GM19351 (cell line): ENCODE measurements around the gene GTF3C6.
"Not testable (repeated sequence)": the region's sequence is repeated elsewhere in the genome, so short reads cannot be mapped to it uniquely, and the experiment has no call there.

ENCODE experiments used
- ATAC-seq: cut with Tn5 transposase; IDR thresholded peaks from one replicate; pipeline ENCODE4 v1.9.1; 2021; ENCODE audit warnings: mild to moderate bottlenecking, moderate library complexity; ENCODE audit not compliant: unreplicated experiment

Gene GTF3C6

DNA sequence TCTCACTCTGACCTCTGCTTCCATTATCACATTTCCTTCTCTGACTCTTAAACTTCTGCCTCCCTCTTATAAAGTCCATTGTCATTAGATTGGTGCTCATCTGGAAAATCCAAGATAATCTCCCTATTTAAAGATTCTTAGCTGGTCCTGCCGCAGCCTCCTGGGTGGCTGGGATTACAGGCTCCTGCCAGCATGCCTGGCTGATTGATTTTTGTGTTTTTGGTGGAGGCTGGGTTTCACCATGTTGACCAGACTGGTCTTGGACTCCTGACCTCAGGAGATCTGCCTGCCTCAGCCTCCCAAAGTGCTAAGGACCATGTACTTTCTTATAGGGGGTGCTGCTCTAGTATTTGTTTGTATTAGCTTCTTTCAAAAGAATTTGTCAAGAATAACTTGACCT, 18.1 kb downstream of the GTF3C6 start:
- ATAC-seq: no peak

DNA sequence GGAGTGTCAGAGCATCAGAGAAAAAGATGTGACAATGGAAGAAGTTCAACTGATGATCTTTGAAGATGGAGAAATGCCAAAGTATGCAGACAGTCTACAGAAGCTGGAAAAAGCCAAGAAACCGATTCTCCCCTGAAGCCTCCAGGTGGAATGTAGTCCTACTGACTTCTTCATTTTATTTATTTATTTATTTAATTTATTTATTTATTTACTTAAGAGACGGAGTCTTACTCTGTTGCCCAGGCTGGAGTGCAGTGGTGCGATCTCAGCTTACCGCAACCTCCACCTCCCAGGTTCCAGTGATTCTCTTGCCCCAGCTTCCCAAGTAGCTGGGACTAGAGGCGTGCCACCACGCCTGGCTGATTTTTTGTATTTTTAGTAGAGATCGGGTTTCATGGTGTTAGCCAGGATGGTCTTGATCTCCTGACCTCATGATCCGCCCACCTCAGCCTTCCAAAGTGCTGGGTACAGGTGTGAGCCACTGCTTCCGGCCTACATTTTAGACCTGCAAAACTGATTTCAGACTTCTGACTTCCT, 21.1 kb downstream of the GTF3C6 start:
- ATAC-seq: no peak

DNA sequence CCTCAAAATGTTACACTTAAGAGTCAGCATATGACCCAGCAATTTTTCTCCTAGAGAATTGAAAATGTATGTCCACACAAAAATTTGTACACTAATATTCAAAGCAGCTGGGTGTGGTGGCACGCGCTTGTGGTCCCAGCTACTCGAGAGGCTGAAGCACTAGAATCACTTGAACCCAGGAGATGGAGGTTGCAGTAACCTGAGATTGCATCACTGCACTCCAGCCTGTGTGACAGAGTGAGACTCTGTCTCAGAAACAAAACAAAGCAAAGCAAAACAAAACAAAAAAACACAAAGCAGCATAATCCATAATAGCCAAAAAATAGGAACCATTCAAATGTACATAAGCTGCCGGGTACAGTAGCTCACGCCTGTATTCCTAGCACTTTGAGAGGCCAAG, 21.7 kb downstream of the GTF3C6 start:
- ATAC-seq: no peak

DNA sequence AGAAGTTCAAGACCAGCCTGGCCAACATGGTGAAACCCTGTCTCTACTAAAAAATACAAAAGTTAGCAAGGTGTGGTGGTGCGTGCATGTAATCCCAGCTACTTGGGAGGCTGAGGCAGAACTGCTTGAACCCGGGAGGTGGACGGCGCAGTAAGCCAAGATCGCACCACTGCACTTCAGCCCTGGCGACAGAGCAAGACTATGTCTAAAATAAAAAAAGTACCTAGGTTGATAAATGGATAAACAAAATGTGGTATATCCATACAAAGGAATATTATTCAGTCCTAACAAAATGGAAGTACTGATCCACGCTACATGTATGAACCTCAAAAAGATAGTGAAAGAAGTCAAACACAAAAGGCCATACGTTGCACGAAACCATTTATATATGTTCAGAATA, 22.1 kb downstream of the GTF3C6 start:
- ATAC-seq: no peak

DNA sequence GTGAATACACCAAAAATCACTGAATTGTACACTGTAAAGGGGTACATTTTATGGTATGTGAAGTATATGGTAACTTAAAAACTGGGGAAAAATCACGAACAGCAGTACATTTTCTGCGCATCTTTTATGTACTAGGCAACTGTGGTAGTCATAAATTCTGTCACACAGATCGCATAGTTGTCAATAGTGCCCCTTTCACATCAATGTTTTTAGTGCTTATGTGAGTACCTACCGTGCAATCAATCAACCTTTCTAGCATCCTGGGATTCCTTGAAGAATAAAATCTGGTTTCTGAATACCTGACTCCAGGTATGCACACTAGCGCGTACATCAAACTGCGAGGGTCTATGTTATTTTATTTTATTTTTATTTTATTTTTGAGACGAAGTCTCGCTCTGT, 22.7 kb downstream of the GTF3C6 start:
- no peak for ATAC-seq

DNA sequence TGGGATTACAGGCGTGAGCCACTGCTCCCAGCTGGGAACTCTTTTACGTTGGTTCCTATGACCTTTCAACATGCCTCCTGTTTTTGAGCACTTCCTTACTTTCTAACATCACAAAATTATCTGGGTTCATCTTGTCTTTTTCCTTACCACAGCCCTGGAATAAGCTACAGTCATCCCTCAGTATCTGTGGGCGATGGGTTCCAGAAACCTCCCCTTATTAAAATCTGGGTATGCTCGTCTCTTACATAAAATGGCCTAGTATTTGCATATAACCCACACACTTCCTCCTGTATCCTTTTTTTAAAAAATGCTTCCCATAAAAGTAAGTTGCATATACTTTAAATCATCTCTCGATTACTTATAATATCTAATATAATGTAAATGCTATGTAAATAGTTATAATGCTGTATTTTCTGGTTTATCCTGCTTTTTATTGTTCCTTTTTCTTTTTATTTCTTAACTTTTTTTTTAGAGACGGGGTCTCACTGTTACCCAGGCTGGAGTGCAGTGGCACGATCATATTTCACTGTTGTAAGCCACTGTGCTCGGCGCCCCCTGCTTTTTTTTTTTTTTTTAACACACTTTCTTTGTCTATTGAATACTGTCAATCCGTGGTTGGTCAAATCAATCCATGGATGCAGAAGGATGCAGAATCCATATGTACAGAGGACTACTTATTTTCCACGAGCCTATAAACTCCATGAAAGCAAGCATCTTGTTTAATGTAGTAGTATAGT, 32.5 kb downstream of the GTF3C6 start:
- no peak for ATAC-seq

DNA sequence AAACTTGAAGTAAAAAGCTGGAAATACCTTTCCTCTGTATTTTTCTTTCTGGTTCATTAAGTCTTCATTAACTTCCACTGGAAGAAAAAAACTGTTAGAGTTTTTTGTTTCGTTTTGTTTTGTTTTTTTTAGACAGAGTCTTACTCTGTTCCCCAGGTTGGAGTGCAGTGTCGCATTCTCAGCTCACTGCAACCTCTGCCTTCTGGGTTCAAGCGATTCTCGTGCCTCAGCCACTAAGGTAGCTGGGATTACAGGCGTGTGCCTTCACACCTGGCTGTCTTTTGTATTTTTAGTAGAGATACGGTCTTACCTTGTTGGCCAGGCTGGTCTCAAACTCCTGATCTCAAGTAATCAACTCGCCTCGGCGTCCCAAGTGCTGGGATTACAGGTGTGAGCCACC, 38.2 kb downstream of the GTF3C6 start:
- ATAC-seq: no peak

DNA sequence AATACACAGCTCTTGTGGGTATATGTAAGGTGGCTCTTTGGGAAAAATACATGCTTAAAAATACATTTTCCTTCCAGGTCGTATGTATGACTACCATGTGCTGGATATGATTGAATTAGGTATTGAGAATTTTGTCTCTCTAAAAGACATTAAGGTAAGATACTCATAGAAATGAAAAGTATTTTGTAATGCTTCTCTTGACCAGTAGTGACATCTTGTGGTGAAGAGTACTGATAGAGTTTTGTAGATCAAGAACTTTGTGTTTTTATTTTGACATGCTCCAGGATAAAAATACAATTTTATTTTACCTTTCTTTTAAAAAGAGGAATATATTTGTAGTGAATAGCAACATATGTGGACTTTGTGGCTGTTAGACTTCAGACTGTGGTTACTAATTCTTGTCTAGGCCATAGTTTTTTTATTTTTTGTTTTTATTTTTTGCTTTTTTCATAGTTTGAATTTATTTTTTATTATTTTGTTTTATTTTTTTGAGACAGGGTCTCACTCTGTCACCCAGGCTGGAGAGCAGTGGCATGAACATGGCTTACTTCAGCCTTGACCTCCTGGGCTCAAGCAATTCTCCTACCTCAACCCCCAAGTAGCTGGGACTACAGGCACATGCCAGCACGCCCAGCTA, 41.2 kb downstream of the GTF3C6 start:
- ATAC-seq: no peak

DNA sequence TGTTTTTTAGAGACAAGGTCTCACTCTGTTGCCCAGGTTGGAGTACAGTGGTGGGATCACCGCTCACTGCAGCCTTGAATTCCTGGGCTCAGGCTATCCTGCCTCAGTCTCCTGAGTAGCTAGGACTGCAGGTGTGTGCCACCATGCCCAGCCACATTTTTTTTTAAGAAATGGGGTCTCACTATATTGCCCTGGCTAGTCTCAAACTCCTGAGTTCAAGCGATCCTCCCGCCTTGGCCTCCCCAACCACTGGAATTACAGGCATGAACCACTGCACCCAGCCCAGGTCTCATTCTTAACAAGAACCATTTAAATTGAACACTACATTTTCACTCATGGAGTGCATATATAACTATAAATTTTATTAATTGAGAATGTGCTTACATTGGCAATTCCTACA, 43.8 kb downstream of the GTF3C6 start:
- ATAC-seq: no peak

DNA sequence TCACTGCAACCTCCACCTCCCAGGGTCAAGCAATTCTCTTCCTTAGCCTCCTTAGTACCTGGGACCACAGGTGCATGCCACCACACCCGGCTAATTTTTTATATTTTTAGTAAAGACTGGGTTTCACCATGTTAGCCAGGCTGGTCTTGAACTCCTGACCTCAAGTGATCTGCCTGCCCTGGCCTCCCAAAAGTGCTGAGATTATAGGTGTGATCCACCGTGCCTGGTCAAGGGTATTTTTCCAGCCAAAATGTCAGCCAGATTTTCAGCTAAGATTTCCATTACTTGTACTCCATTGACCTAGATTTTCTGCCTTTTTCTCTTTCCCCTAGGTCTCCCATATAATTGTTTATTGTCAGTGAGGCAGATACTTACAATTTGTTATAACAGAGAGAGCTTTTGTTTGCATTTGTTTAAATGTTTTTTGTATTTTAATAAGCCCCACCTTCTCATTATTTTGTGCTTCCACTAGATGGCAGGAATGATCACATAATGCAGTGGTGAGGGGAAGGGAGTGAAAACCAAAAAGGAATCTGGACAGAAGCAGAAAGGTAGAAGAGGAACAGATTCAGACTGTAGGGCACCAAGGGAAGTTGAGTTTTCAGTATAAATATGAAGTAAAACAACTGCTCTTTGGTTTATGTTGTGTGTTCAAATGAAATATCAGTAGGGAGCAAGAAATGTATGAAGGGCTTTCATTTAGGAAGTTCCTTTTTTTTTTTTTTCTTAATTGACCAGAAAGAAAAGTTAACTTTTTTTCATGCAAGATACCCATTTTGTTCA, 53.0 kb downstream of the GTF3C6 start:
- no peak for ATAC-seq

DNA sequence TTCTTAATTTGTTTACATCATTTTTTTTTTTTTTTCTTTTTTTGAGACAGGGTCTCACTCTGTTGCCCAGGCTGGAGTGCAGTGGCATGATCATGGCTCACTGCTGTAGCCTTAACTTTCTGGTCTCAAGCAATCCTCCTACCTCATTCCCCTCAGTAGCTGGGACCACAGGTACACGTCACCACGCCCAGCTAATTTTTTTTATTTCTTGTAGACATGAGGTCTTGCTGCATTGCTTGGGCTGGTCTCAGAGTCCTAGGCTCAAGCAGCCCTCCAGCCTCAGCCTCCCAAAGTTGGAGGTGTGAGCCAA, 53.6 kb downstream of the GTF3C6 start:
- ATAC-seq: no peak

DNA sequence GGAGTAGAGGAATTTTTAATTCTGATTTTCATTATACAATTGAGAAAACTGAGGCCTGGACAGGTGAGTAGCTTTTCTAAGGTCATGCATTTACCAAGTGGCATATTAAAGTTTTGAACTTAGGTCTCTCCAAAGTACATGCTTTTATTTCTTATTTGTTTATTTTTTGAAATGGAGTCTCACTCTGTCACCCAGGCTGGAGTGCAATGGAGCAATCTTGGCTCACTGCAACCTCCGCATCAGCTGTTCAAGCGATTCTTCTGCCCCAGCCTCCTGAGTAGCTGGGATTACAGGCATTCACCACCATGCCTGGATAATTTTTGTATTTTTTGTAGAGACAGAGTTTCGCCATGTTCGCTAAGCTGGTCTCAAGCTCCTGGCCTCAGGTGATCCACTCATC, 54.0 kb downstream of the GTF3C6 start:
- ATAC-seq: not testable (repeated sequence)

DNA sequence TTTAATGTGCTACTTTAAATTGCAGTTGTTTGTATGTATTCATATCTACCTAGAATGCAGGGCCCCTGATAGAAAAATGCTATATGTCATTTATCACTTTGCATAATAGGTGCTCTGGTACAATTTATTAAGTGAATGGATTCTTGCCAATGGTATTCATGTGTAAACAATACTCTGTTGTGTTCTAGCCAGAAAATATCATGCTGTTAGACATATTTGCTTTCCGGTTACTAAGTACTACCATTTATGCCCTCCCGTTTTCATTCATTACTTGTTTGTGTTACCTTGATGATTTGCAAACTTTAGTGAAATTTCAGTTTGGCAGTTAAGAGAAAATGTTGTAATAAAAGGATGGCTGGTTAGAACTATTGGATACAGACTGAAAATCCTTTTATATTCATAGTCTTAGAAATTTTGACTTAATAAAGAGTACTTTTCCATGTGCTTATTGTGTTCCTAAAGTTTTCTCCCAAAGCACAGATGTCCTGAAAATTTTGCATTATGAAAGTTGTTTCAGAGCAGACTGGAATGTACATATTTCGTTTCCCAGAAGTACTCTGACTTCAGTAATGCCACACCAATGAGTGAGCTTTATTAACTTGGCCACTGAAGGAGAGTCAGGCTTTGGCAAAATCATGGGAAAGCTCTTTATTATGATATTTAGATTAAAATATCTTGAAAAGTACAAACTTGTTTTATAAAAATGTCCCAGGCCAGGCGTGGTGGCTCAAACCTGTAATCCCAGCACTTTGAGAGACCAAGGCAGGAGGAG, 54.8 kb downstream of the GTF3C6 start:
- ATAC-seq: no peak

DNA sequence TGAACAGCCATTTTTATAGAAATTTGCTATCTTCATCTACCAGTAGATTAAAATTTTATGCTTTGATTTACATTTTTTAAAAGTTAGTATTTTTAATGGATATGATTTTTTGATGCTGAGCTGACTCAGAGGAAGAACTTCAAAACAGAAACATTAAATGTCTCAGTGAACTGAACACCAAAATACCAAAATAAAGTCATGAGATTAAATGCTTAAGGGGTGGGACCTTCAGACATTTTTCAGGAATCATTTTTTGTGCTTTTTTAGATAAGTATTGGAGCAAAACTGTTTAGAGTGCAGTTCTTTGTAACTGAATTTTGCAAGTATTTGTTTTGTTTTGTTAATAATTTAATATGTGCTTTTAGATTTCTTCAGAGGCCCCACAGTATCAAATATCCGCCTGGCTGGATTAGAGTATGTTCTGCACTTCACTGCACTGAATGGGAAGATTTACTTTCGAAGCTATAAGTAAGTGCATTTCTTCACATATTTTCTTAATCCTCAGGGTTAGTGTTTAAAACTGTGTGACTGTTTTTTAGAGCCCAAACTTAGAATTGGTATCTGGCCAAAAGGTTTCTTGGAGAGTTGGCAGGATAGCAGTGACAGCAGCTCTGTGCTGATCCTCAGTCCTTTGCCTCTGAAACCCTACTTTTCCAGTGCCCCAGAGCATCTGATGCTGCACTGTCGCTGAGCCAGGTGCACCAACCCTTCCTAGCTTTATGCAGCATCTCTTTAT, 57.1 kb downstream of the GTF3C6 start:
- ATAC-seq: no peak

DNA sequence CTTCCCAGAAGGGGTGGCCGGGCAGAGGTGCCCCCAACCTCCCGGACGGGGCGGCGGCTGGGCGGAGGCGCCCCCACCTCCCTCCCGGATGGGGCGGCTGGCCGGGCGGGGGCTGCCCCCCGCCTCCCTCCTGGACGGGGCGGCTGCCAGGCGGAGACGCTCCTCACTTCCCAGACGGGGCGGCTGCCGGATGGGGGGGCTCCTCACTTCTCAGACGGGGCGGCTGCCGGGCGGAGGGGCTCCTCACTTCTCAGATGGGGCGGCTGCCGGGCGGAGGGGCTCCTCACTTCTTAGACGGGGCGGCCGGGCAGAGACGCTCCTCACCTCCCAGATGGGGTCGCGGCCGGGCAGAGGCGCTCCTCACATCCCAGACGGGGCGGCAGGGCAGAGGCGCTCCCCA, 58.7 kb downstream of the GTF3C6 start:
- ATAC-seq: not testable (repeated sequence)
